T-cell (primary cell): ENCODE measurements around the gene TNPO3. TPM values are rescaled to one million over a fixed set of nuclear protein-coding genes. Genes with fewer than 3 reads are reported as not detected.

Experiments
- total RNA-seq, 35 experiments: library from RNA in 6 of 35; stranded (reverse) in 6 of 35; fragments of 120-200 nt in 1 of 35; gene quantifications; one replicate each; pipeline versions ENCODE4 v1.2.1 to v1.2.4 and lab custom pipeline; 2013 to 2026

TNPO3 gene
- total RNA-seq, 5 donors from 2014 or later (not counting 1 experiment from before 2014, with no cell fraction given): 26.5 to 39.9 (median 35.9) TPM

Other genes starting within 250 kb of the TNPO3 start
- gene FLNC, start 224.7 kb downstream of the TNPO3 start, total RNA-seq: under 1 TPM; 0.05 to 0.93 (median 0.38) TPM
- gene ATP6V1F, start 192.3 kb downstream of the TNPO3 start, total RNA-seq: 10 to 100 TPM; 62.6 to 78.1 (median 75.5) TPM
- gene KCP, start 144.4 kb downstream of the TNPO3 start, total RNA-seq: under 1 TPM; 0.20 to 0.92 (median 0.53) TPM
- 10 to 100 TPM in 1 of 5 donors, 1 to 10 TPM in 4; 2.2 to 12.7 (median 6.6) TPM for gene IRF5, start 117.2 kb downstream of the TNPO3 start, total RNA-seq
- 1 to 10 TPM; 5.6 to 7.1 (median 5.9) TPM for gene TSPAN33, start 89.6 kb upstream of the TNPO3 start, total RNA-seq
- 1 to 10 TPM in 1 of 5 donors, under 1 TPM in 4; 0.22 to 1.7 (median 0.35) TPM for gene SMO, start 133.5 kb upstream of the TNPO3 start, total RNA-seq
- gene AHCYL2, start 169.9 kb upstream of the TNPO3 start, total RNA-seq: 10 to 100 TPM; 13.1 to 17.6 (median 15.9) TPM